Heart left ventricle (tissue), 16 donors: Measurements from ENCODE around the gene CST9. TPM values are rescaled to one million over a fixed set of nuclear protein-coding genes. Genes with fewer than 3 reads are reported as not detected.
A peak's percentile ranks its signal among the peaks of the same experiment; 100 is the strongest.

Source experiments
- ATAC-seq, 4 donors: fragments of 200-7000 bp; cut with Tn5 transposase; one replicate each; pipeline ENCODE4 v1.9.1; 2020 to 2022; ENCODE audit warnings: moderate library complexity in 4 of 4, mild to moderate bottlenecking in 3 of 4, moderate number of reproducible peaks in 1 of 4
- DNase-seq, 5 donors: peaks; one replicate each; pipeline ENCODE4 v3.0.0-alpha.2; 2020
- H3K27ac ChIP-seq, 12 donors: fragments of 200-600 bp; sonication (generic) in 4 of 12; one replicate each; pipeline versions ENCODE4 v1.5.0 to v1.8.0; 2016 to 2022; ENCODE audit warnings: mild to moderate bottlenecking in 2 of 12
- H3K27me3 ChIP-seq, 9 donors: fragments of 200-600 bp; sonication (generic) in 2 of 9; one replicate each; pipeline versions ENCODE4 v1.5.1 to v1.8.0; 2016 to 2022; ENCODE audit warnings: mild to moderate bottlenecking in 3 of 9
- H3K36me3 ChIP-seq, 9 donors: fragments of 200-600 bp; sonication (generic) in 2 of 9; one replicate each; pipeline versions ENCODE4 v1.5.0 to v1.8.0; 2018 to 2022; ENCODE audit warnings: mild to moderate bottlenecking in 2 of 9
- H3K4me1 ChIP-seq, 12 donors: fragments of 200-600 bp; sonication (generic) in 4 of 12; one replicate each; pipeline versions ENCODE4 v1.5.0 to v1.8.0; 2016 to 2022; ENCODE audit warnings: mild to moderate bottlenecking in 3 of 12
- H3K4me3 ChIP-seq, 12 donors: fragments of 200-600 bp; sonication (generic) in 4 of 12; one replicate each; pipeline versions ENCODE4 v1.5.0 to v1.8.0; 2017 to 2022; ENCODE audit warnings: mild to moderate bottlenecking in 9 of 12, moderate library complexity in 4 of 12
- H3K9me3 ChIP-seq, 12 donors: fragments of 200-600 bp; sonication (generic) in 4 of 12; one replicate each; pipeline versions ENCODE4 v1.5.0 to v1.8.0; 2016 to 2022; ENCODE audit warnings: mild to moderate bottlenecking in 1 of 12
- POLR2A ChIP-seq, 2 donors: fragments of 450-650 bp; IDR thresholded peaks; one replicate each; pipeline ENCODE4 v1.6.1; 2017; ENCODE audit warnings: antibody characterized with exemption in 2 of 2, mild to moderate bottlenecking in 2 of 2, moderate library complexity in 2 of 2
- WGBS, 4 donors: extraction: QIAGEN DNeasy Blood & Tissue Kit in 2 of 4; methylation state at CpG; one replicate each; pipeline versions ENCODE4 v1.1.5 to v1.1.7; 2013 to 2018; 5-methylcytosine and 5-hydroxymethylcytosine counted together
- intact Hi-C, 10 donors: fragments of 100-400 bp; cut with DNase I; formaldehyde crosslinking; loops; one replicate each; pipeline versions ENCODE4 v1.11.1 to v1.14.2; 2022
- polyA plus RNA-seq, 2 donors: library from polyadenylated mRNA; stranded (reverse); fragments of 200-250 nt; gene quantifications; one replicate each; pipeline ENCODE4 v1.2.3, GENCODE V29; 2013
- total RNA-seq, 9 donors: library from RNA; depleted of rRNA in 2 of 9; stranded (reverse); fragments of >200 nt in 2 of 9; fragmentation: NEBNext Ultra II Directional in 3 of 9; extraction: Animal tissue kit (Norgen Biotek cat#: 25700) in 3 of 9; gene quantifications; one replicate each; pipeline versions ENCODE4 v1.1.0 to v1.2.4, GENCODE V29; 2016 to 2023
- TF ChIP-seq, protein P1 (sequence below), 12 donors: fragments of 200-600 bp; sonication (generic) in 4 of 12; IDR thresholded peaks; one replicate each; pipeline versions ENCODE4 v1.5.0 to v1.8.0; 2018 to 2022; ENCODE audit warnings: antibody characterized with exemption in 12 of 12, mild to moderate bottlenecking in 5 of 12
- donor health status: ischemic (EF 13 %, LVEDD 7.1; RV severe dilation, severe dysfunction).
- donor health status: healthy with polysubstance abuse.
- donor health status: DM: no; HTN: yes; CAD: no.
- donor health status: DM: no; HTN: no; CAD: no.
- donor health status: ischemic (EF 25% LVEDD 6.9; RV normal size, moderate dysfunction).
- donor health status: ischemic (EF 25% LVEDD 5.7; RV mildly dilated, moderate dysfunction).
- donor health status: healthy.
- donor health status: DM: yes; HTN: yes; CAD: no.
- donor health status: ischemic (EF 35%, LVEDD 5.7; RV mildly dilated, moderate dysfunction).
- donor health status: nonischemic (EF 11% LVEDD 7.7; RV severe dilation, severe dysfunction).
- donor health status: DM: yes; HTN: yes; CAD: no.
- donor health status: PGD.
- donor health status: ischemic (EF 29% LVEDD 5.4; RV normal size, mild dysfunction).
- donor health status: nonischemic (EF 23%, LVEDD 6.1; RV moderate dilation, normal function).

Gene CST9
- total and polyA plus RNA-seq, 11 donors: not detected

DNA sequence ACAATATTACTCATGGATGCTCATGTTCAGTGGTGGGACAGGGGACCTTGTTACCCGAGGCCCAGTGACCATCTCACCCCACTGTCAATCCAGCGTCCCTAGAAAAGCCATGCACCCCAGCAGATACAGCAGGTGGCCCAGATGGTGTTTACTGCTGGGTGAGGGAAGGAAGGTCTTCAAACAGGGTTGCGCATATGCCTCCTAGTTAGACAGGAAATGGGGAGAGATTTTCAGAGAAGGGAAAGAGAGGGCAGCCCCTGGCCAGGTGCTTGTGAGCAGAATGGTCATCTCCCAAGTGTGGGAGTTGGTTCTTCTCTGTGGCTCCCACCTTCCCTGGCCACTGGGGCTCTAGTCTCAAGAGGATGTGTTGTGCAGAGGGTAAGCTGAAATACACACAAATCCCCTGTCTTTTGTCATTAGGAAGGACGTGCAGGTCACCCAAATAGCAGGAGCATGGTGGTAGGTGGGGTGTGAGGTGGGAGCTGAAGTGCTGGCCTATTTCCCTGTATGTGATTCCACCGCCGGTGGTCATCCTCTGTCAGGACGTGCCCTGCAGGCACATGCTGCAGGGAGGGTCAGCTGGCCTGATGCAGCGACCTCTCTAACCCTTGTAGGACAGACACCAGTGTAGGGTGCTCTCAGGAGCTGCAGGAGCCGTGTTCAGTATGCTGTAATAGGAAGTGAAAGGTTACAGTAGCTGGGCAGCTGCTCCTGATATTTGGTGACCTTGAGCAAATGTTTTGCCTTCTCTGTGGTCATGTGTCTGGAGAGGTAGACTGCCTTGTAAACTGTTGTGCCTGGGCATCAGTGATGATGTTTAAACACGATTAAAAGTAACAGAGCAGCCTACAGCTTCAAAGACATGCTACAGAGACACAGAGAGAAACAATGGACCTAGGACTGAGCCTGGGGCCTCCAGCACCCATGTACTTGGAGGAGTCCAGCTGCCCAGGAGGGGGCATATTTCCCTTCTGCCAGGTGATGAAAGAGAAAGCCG is 35.3 kb upstream of the CST9 start:
- TF ChIP-seq, protein P1, sequence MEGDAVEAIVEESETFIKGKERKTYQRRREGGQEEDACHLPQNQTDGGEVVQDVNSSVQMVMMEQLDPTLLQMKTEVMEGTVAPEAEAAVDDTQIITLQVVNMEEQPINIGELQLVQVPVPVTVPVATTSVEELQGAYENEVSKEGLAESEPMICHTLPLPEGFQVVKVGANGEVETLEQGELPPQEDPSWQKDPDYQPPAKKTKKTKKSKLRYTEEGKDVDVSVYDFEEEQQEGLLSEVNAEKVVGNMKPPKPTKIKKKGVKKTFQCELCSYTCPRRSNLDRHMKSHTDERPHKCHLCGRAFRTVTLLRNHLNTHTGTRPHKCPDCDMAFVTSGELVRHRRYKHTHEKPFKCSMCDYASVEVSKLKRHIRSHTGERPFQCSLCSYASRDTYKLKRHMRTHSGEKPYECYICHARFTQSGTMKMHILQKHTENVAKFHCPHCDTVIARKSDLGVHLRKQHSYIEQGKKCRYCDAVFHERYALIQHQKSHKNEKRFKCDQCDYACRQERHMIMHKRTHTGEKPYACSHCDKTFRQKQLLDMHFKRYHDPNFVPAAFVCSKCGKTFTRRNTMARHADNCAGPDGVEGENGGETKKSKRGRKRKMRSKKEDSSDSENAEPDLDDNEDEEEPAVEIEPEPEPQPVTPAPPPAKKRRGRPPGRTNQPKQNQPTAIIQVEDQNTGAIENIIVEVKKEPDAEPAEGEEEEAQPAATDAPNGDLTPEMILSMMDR (IDR thresholded peaks at IDR 0.05): no peak
- no peak for TF ChIP-seq POLR2A (IDR thresholded peaks at IDR 0.05)
- 82 to 83% (median 82%) methylated on average over 11 of the region's 11 CpGs for WGBS, 4 donors
- intact Hi-C loops: loop anchor here in 1 of 10 donors (2.0 kb wide), 1 partner anchor 20 kb away; no protein-coding TSS in a partner anchor

DNA sequence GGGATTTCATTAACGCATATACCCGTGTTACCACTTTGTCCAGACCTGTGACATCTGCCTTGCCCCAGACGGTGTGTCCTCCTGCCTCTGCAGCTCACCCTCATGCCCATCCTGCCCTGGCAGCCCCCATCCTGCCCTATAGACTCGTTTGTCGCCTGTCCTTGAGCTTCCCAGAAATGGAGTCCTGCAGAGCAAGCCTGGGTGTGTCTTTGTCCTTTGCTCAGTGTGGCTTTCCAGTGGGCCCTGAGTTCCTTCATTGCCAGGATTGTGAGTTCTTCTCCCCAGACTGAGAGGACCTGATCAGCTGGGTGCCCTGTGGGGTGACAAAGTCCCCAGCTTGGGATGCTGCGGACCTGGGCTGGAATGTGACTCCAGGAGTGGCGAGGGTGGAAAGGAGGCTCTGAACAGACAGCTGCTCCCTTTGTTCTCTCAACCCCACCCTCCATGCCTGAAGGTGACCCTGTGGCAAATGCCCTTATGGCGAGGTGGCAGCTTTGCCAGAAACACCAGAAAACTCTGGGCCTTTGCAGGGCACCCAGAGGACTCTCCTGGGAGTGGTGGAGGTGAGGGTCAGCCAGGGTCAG is 34.4 kb upstream of the CST9 start:
- intact Hi-C loops: loop anchor here in 1 of 10 donors (2.0 kb wide), 1 partner anchor 21 kb away; no protein-coding TSS in a partner anchor

More for the DNA sequence above, 35.3 kb upstream of the CST9 start:
- Histone ChIP-seq H3K27me3 (no peaks in the 10 kb centered on the region), H3K9me3 (no peaks in the 10 kb centered on the region), H3K36me3 (no peaks in the 10 kb centered on the region), H3K4me1 (peaks cover 0 to 60% (median 14%) of the 10 kb centered on the region in 12 donors), H3K27ac (peak overlapping the region in 2 of 12 donors; percentile 24 to 31), H3K4me3 (no peak overlapping the region)
- ATAC-seq (no peak), DNase-seq (no peak)

DNA sequence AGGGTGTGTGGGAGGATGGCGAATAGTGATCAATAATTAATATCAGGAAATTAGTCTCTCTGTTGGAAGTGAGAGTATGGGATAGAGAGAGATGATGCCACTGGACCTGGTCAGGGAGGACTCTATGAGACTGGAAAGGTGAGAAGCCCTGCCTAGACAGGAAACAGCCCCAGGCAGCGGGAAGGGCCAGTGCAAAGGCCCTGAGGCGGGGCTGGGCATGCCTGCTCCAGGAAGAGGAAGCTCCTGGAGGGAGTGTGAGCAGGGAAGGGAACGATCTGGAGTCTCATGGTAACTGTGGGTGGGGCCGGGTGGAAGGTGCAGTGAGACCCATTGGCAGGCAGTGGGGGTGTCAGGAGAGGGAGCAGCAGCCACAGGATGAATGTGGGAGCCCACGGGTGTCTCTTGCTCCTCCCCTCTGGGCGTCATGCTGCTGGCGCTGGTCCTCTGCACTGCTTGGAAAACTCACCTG is 33.8 kb upstream of the CST9 start:
- no peak overlapping the region for H3K4me3 ChIP-seq
- no peak overlapping the region for H3K27ac ChIP-seq
- no peaks in the 10 kb centered on the region for H3K9me3 ChIP-seq
- DNase-seq: no peak
- peaks cover 0 to 72% (median 28%) of the 10 kb centered on the region in 12 donors for H3K4me1 ChIP-seq
- H3K27me3 ChIP-seq: no peaks in the 10 kb centered on the region
- H3K36me3 ChIP-seq: peaks cover 0 to 8% (median 0%) of the 10 kb centered on the region in 9 donors
- intact Hi-C loops: loop anchor here in 1 of 10 donors (5.0 kb wide), 1 partner anchor 277 kb away; the partner anchor contains the start of gene GZF1
- TF ChIP-seq, protein P1 (IDR thresholded peaks at IDR 0.05): no peak
- no peak for TF ChIP-seq POLR2A (IDR thresholded peaks at IDR 0.05)
- no peak for ATAC-seq
- 80 to 87% (median 81%) methylated on average over 8 of the region's 8 CpGs for WGBS, 4 donors

More for the DNA sequence above, 34.4 kb upstream of the CST9 start:
- TF ChIP-seq, protein P1 (IDR thresholded peaks at IDR 0.05): no peak
- TF ChIP-seq POLR2A (IDR thresholded peaks at IDR 0.05): no peak
- no peak overlapping the region for H3K4me3 ChIP-seq
- H3K27me3 ChIP-seq: no peaks in the 10 kb centered on the region
- no peaks in the 10 kb centered on the region for H3K9me3 ChIP-seq
- ATAC-seq (no peak), DNase-seq (peak in 1 of 5 donors; percentile 56)
- WGBS, 4 donors: 80 to 88% (median 87%) methylated on average over 8 of the region's 8 CpGs
- peaks cover 0 to 4% (median 0%) of the 10 kb centered on the region in 9 donors for H3K36me3 ChIP-seq
- peaks cover 0 to 66% (median 23%) of the 10 kb centered on the region in 12 donors for H3K4me1 ChIP-seq
- H3K27ac ChIP-seq: no peak overlapping the region
